ENCODE results near the gene SRPX2. TPM values are rescaled to one million over a fixed set of nuclear protein-coding genes. Genes with fewer than 3 reads are reported as not detected.
A peak's percentile ranks its signal among the peaks of the same experiment; 100 is the strongest.

The SRPX2 gene
- total RNA-seq, 3 donors from 2014 or later, result 15.2 to 61.0 (median 32.6) TPM

- H3K27ac ChIP-seq, result peak overlapping the region; percentile 59 to 64
- no peaks in the 10 kb centered on the region for H3K36me3 ChIP-seq
- no peaks in the 10 kb centered on the region for H3K4me1 ChIP-seq
- no peaks in the 10 kb centered on the region for H3K9me3 ChIP-seq
- peaks cover 0 to 63% of the 10 kb centered on the region in 2 donors for H3K27me3 ChIP-seq
- H3K4me3 ChIP-seq, result no peak overlapping the region
- TF ChIP-seq POLR2AphosphoS5 (IDR thresholded peaks at IDR 0.05) (no peak), POLR2A (IDR thresholded peaks at IDR 0.05) (no peak), CTCF (IDR thresholded peaks at IDR 0.05) (no peak)
- intact Hi-C loops (cut with DNase I; ENCODE audit: low total_unique reads), result no loop called here
- DNase-seq (ENCODE audit: low spot score in 2 of 2), result peak in 1 of 2 donors; percentile 23
Measured at GRCh38 chrX:100672966-100673365, 29.0 kb downstream of the SRPX2 start.

GRCh38 chrX:100673397-100673953, 29.5 kb downstream of the SRPX2 start:
- Histone ChIP-seq H3K27ac (peak overlapping the region; percentile 59 to 64), H3K27me3 (peaks cover 0 to 65% of the 10 kb centered on the region in 2 donors), H3K9me3 (no peaks in the 10 kb centered on the region), H3K4me1 (no peaks in the 10 kb centered on the region), H3K36me3 (no peaks in the 10 kb centered on the region), H3K4me3 (no peak overlapping the region)
- intact Hi-C loops (cut with DNase I; ENCODE audit: low total_unique reads), result no loop called here
- no peak for DNase-seq (ENCODE audit: low spot score in 2 of 2)
- TF ChIP-seq CTCF (IDR thresholded peaks at IDR 0.05) (no peak), POLR2AphosphoS5 (IDR thresholded peaks at IDR 0.05) (no peak), POLR2A (IDR thresholded peaks at IDR 0.05) (no peak)

GRCh38 chrX:100674705-100675104, 30.7 kb downstream of the SRPX2 start:
- no peak for DNase-seq (ENCODE audit: low spot score in 2 of 2)
- no peak overlapping the region for H3K27ac ChIP-seq
- intact Hi-C loops (cut with DNase I; ENCODE audit: low total_unique reads), result no loop called here
- H3K9me3 ChIP-seq, result no peaks in the 10 kb centered on the region
- peaks cover 0 to 61% of the 10 kb centered on the region in 2 donors for H3K27me3 ChIP-seq
- no peaks in the 10 kb centered on the region for H3K4me1 ChIP-seq
- no peaks in the 10 kb centered on the region for H3K36me3 ChIP-seq
- TF ChIP-seq POLR2AphosphoS5 (IDR thresholded peaks at IDR 0.05) (no peak), CTCF (IDR thresholded peaks at IDR 0.05) (no peak)
- no peak overlapping the region for H3K4me3 ChIP-seq

- intact Hi-C loops (cut with DNase I; ENCODE audit: low total_unique reads), result no loop called here
Measured at GRCh38 chrX:100677611-100678181, 33.7 kb downstream of the SRPX2 start.

GRCh38 chrX:100680756-100681155, 36.8 kb downstream of the SRPX2 start:
- DNase-seq (ENCODE audit: low spot score in 2 of 2), result no peak
- Histone ChIP-seq H3K4me1 (no peaks in the 10 kb centered on the region), H3K27me3 (peaks cover 0 to 47% of the 10 kb centered on the region in 2 donors), H3K27ac (no peak overlapping the region), H3K4me3 (no peak overlapping the region), H3K36me3 (no peaks in the 10 kb centered on the region), H3K9me3 (no peaks in the 10 kb centered on the region)
- TF ChIP-seq CTCF (IDR thresholded peaks at IDR 0.05), result no peak
- TF ChIP-seq POLR2AphosphoS5 (IDR thresholded peaks at IDR 0.05), result no peak
- TF ChIP-seq POLR2A (IDR thresholded peaks at IDR 0.05), result no peak
- intact Hi-C loops (cut with DNase I; ENCODE audit: low total_unique reads), result loop anchor here (5.0 to 10.0 kb wide), 3 partner anchors 84 to 1246 kb away; no protein-coding TSS in a partner anchor

More at GRCh38 chrX:100677611-100678181, 33.7 kb downstream of the SRPX2 start:
- Histone ChIP-seq H3K9me3 (no peaks in the 10 kb centered on the region), H3K4me3 (no peak overlapping the region), H3K27me3 (peaks cover 0 to 59% of the 10 kb centered on the region in 2 donors), H3K4me1 (no peaks in the 10 kb centered on the region), H3K36me3 (no peaks in the 10 kb centered on the region), H3K27ac (no peak overlapping the region)
- DNase-seq (ENCODE audit: low spot score in 2 of 2), result no peak
- no peak for TF ChIP-seq POLR2A (IDR thresholded peaks at IDR 0.05)
- no peak for TF ChIP-seq POLR2AphosphoS5 (IDR thresholded peaks at IDR 0.05)
